ENCODE measurements around the gene SDR42E2. TPM values are rescaled to one million over a fixed set of nuclear protein-coding genes. Genes with fewer than 3 reads are reported as not detected.
A peak's percentile ranks its signal among the peaks of the same experiment; 100 is the strongest.

Gene SDR42E2
- total RNA-seq, 1 donor from 2014 or later = not detected

GRCh38 chr16:22220714-22221113 is 58.4 kb downstream of the SDR42E2 start:
- Histone ChIP-seq H3K4me3 (ENCODE audit: low read depth, low read length) (no peak overlapping the region), H3K27me3 (ENCODE audit: control insufficient read depth, insufficient read depth, low read length) (no peaks in the 10 kb centered on the region), H3K36me3 (ENCODE audit: control insufficient read depth, insufficient read depth, low read length) (no peaks in the 10 kb centered on the region)
- TF ChIP-seq, protein P1, sequence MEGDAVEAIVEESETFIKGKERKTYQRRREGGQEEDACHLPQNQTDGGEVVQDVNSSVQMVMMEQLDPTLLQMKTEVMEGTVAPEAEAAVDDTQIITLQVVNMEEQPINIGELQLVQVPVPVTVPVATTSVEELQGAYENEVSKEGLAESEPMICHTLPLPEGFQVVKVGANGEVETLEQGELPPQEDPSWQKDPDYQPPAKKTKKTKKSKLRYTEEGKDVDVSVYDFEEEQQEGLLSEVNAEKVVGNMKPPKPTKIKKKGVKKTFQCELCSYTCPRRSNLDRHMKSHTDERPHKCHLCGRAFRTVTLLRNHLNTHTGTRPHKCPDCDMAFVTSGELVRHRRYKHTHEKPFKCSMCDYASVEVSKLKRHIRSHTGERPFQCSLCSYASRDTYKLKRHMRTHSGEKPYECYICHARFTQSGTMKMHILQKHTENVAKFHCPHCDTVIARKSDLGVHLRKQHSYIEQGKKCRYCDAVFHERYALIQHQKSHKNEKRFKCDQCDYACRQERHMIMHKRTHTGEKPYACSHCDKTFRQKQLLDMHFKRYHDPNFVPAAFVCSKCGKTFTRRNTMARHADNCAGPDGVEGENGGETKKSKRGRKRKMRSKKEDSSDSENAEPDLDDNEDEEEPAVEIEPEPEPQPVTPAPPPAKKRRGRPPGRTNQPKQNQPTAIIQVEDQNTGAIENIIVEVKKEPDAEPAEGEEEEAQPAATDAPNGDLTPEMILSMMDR (IDR thresholded peaks at IDR 0.05; ENCODE audit: insufficient read depth, low read length, poor library complexity, severe bottlenecking) = no peak
- no peak for DNase-seq (ENCODE audit: low read depth)

DNA sequence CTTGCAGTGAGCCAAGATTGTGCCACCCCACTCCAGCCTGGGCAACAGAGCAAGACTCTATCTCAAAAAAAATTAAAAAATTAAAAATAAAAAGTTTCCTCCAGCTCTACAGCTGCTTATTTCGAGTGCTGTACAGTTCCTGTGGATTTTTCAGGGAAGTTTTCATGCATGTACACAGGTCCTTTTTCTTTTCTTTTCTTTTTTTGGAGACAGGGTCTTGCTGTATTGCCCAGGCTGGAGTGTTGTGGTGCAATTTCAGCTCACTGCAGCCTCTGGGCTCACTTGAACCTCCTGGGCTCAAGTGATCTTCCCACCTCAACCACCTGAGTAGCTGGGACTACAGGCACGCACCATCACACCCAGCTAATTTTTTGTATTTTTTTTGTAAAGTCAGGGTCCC is 59.7 kb downstream of the SDR42E2 start:
- TF ChIP-seq, protein P1 (IDR thresholded peaks at IDR 0.05; ENCODE audit: insufficient read depth, low read length, poor library complexity, severe bottlenecking) = no peak
- Histone ChIP-seq H3K36me3 (ENCODE audit: control insufficient read depth, insufficient read depth, low read length) (no peaks in the 10 kb centered on the region), H3K27me3 (ENCODE audit: control insufficient read depth, insufficient read depth, low read length) (no peaks in the 10 kb centered on the region), H3K4me3 (ENCODE audit: low read depth, low read length) (no peak overlapping the region)
- no peak for DNase-seq (ENCODE audit: low read depth)

- no peak for DNase-seq (ENCODE audit: low read depth)
- TF ChIP-seq, protein P1 (IDR thresholded peaks at IDR 0.05; ENCODE audit: insufficient read depth, low read length, poor library complexity, severe bottlenecking) = no peak
- H3K36me3 ChIP-seq (ENCODE audit: control insufficient read depth, insufficient read depth, low read length) = no peaks in the 10 kb centered on the region
- no peaks in the 10 kb centered on the region for H3K27me3 ChIP-seq (ENCODE audit: control insufficient read depth, insufficient read depth, low read length)
- H3K4me3 ChIP-seq (ENCODE audit: low read depth, low read length) = no peak overlapping the region
These were observed 60.7 kb downstream of the SDR42E2 start for GRCh38 chr16:22222998-22223397.

DNA sequence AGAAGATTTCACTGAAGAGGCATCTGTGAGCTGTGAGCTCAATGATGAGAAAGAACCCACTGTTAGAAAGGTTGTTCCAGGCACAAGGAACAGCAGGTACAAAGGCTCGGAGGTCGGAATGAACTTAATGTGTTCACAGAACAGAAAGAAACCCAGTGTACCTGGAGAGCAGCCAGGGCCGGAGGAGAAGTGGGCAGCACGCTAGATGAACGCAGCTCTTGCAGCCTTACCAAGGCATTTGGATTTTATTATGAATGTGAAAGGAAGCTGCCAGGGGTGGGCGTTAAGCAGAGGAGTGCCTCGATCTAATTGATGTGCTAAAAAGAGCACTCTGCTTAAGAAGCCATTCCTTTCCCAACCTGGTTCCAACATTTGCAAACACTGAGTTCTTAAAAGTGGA is 62.8 kb downstream of the SDR42E2 start:
- TF ChIP-seq, protein P1 (IDR thresholded peaks at IDR 0.05; ENCODE audit: insufficient read depth, low read length, poor library complexity, severe bottlenecking) = no peak
- no peak for DNase-seq (ENCODE audit: low read depth)

GRCh38 chr16:22229889-22230288 is 67.6 kb downstream of the SDR42E2 start:
- no peak for DNase-seq (ENCODE audit: low read depth)
- no peaks in the 10 kb centered on the region for H3K36me3 ChIP-seq (ENCODE audit: control insufficient read depth, insufficient read depth, low read length)
- no peak overlapping the region for H3K4me3 ChIP-seq (ENCODE audit: low read depth, low read length)
- TF ChIP-seq, protein P1 (IDR thresholded peaks at IDR 0.05; ENCODE audit: insufficient read depth, low read length, poor library complexity, severe bottlenecking) = no peak
- H3K27me3 ChIP-seq (ENCODE audit: control insufficient read depth, insufficient read depth, low read length) = no peaks in the 10 kb centered on the region

More for the DNA sequence above, 62.8 kb downstream of the SDR42E2 start:
- no peaks in the 10 kb centered on the region for H3K27me3 ChIP-seq (ENCODE audit: control insufficient read depth, insufficient read depth, low read length)
- H3K36me3 ChIP-seq (ENCODE audit: control insufficient read depth, insufficient read depth, low read length) = no peaks in the 10 kb centered on the region
- no peak overlapping the region for H3K4me3 ChIP-seq (ENCODE audit: low read depth, low read length)

GRCh38 chr16:22232277-22233036 is 70.2 kb downstream of the SDR42E2 start:
- H3K36me3 ChIP-seq (ENCODE audit: control insufficient read depth, insufficient read depth, low read length) = no peaks in the 10 kb centered on the region
- no peaks in the 10 kb centered on the region for H3K27me3 ChIP-seq (ENCODE audit: control insufficient read depth, insufficient read depth, low read length)
- DNase-seq (ENCODE audit: low read depth) = peak; percentile 41
- TF ChIP-seq, protein P1 (IDR thresholded peaks at IDR 0.05; ENCODE audit: insufficient read depth, low read length, poor library complexity, severe bottlenecking) = no peak
- H3K4me3 ChIP-seq (ENCODE audit: low read depth, low read length) = no peak overlapping the region

Data from kidney epithelial cell (primary cell).